GM21367 (cell line): ENCODE results near the gene BTRC.

ENCODE experiments used
- ATAC-seq: cut with Tn5 transposase; IDR thresholded peaks from one replicate; pipeline ENCODE4 v1.9.1; 2021; ENCODE audit not compliant: unreplicated experiment

BTRC gene

GRCh38 chr10:101476383-101476782 lies 122.4 kb downstream of the BTRC start:
- no peak for ATAC-seq

DNA sequence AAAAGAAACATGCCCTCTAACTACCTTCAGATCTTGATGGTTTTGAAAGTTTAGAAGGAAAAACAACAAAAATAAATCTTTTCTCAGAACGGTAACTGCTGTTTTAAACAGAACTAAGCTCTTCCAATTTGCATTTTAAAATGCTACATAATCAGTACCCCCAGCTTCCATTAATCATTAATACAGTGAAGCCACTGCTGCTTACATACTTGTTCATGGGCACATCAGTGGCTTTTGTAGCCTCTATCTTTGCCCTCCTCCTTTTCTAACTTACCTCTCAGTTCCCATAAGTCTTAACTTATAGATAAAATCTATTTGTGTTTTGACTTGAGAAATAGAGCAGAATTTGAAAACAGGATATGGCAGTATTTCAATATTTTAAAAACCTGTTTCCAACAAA lies 125.0 kb downstream of the BTRC start:
- no peak for ATAC-seq

DNA sequence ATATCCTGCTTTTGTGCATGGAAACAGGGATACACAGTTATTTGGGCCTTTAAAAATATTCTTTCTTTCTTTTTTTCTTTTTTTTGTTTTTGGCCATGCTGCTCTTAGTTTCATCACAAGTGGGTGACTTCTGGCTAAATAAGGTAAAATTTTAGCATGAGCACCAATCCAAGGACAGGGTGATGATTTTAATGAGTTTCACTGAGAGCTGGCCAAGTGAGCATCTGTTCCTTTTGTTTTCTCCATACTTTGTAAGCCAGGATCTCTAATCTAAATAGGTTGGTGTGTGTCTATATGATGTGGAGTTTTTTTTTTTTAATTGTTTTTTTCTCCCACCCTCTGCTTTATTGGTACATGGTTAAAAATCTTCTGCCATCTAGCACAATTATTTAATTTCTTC lies 127.3 kb downstream of the BTRC start:
- no peak for ATAC-seq

GRCh38 chr10:101482568-101482967 lies 128.6 kb downstream of the BTRC start:
- no peak for ATAC-seq

- ATAC-seq, result no peak
Measured at GRCh38 chr10:101484175-101484745, 130.3 kb downstream of the BTRC start.

GRCh38 chr10:101485207-101485606 lies 131.2 kb downstream of the BTRC start:
- no peak for ATAC-seq

GRCh38 chr10:101485681-101486554 lies 132.0 kb downstream of the BTRC start:
- ATAC-seq, result no peak

DNA sequence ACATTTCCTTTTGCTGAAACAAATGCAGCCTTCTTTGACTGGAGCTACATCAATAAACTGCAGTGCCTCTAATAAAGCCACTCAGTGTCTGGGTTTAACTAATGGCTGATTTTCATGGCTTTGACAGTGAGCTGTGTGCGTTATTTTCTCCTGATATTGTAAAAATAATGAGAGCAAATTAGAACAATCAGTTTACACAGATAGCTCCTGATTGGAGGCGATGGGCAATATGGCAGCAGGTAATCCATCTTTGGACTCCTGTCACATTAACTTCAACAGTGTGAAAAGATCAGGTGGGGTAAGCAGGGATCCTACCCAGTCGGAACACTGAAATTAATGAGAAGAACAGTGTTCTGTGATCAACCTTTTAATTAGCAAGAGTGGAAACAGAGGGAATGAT lies 133.4 kb downstream of the BTRC start:
- ATAC-seq, result no peak

DNA sequence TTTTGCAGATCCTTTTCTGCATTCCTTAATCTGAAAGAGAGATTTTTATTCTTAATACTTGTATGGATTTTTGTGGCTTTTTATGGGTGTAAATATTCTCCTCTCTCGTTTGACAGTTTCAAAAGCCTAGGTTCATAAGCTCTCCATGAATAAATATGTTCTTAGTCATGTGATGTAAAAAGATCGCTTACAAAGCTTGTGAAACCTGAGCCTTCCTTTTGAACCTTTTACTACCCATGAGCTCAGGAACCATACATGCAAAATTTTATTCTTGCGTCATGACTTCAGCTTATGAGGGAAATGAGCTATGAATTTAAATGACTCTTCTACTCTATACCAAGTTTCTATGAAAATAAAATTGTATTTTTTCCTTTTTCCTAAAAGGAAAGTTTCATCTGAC lies 135.4 kb downstream of the BTRC start:
- no peak for ATAC-seq

- ATAC-seq, result no peak
Measured at GRCh38 chr10:101490026-101490425, 136.1 kb downstream of the BTRC start.

- no peak for ATAC-seq
Measured at GRCh38 chr10:101492205-101492604, 138.2 kb downstream of the BTRC start.

DNA sequence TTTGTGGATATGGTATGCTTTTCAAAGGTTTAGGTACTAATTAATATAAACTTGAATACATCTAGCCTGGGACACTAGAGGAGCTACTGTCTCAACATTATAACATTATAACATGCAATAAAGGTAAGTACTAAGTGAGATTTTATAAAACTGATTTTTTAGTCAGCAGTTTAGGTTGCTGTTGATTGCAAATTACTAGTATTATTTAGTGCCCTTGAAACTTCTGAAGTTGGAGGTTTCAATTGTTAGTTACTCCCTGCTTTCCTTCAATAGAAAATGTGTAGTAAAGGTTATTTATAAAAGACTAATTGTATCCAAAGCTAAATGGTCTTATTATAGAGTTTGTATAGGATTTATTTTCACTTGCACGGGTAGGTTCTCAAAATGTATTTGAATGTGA lies 138.8 kb downstream of the BTRC start:
- no peak for ATAC-seq

GRCh38 chr10:101493249-101493648 lies 139.3 kb downstream of the BTRC start:
- ATAC-seq, result no peak

DNA sequence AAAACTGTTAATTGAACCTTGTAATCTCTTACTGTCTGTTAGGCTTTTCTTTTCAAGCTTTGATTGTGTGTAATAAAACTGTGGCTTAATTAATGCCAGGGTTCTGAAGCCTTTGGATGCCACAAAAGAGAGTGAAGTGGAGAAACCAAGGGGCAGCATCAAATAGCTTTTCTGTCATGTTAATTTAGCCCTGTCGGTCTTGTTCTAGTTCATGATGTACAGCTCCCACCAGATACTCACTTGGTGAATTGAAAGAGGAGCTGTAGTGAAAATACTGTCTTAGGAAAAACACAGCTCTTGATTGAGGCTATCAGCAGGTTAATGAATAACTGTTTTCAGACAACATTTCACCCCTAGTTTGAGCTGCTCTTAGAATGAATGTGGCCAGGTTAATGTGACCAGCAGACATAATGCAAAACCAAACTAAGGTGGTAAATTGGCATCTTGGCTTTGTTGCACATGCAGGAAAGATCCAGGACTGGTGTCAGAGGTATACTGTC lies 139.9 kb downstream of the BTRC start:
- no peak for ATAC-seq

DNA sequence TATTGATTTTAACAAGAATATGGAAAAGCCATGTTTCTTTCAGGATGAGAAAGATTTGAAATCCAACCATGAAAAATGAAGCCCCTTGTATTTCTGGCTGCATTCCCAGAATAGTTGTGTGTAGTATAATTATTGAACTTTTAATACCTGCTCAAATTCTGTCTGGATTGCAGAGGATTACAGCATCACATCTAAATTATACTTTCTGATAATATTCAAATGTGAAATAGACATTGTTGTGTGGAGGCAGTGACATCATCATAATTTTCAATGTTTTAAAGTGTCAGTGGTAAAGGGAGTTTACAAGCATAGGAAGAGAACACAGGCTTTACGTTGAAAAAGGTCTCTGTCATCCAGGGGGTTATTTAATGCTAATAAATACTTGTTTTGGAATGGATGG lies 140.7 kb downstream of the BTRC start:
- ATAC-seq, result no peak

GRCh38 chr10:101495324-101495925 lies 141.5 kb downstream of the BTRC start:
- ATAC-seq, result no peak

- no peak for ATAC-seq
Measured at GRCh38 chr10:101504438-101504837, 150.5 kb downstream of the BTRC start.

DNA sequence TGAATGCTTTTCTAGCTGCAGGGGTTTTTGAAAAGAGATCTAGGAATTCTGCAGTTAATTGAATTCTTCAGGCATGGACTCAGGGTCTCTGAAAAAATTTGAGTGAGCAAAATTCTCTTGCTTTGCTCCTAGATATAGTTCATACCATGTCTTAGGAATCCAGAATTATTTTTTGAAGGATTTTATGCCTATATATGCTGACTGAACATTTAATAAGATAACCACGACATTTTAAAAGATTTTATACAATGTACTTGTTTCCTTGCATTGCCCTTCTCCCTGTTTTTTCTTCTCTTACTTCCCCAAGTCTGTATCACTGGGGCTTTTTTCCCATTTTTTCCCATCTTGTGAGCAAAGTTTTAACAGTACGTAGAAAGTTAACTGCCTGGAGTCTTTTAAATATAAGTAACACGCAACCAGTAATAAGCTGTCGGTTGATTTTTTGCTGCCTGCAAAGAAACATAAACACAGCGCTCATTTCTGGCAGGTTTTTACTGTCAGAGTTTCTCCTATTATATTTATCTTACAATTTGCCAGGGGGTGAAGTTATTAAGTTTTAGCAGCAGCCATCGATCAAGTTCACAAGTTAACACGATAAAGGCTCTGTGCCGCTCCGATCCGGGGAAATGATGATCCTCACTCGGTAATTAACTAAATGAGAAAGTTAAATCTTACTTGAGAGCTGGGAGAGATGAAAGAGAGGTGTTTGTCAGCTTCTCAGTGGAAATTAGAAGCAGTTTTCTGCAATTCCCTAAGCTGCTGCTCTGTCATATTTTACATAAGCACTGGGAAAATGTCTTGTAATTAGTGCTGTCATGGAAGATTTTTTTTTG lies 153.1 kb downstream of the BTRC start:
- no peak for ATAC-seq

DNA sequence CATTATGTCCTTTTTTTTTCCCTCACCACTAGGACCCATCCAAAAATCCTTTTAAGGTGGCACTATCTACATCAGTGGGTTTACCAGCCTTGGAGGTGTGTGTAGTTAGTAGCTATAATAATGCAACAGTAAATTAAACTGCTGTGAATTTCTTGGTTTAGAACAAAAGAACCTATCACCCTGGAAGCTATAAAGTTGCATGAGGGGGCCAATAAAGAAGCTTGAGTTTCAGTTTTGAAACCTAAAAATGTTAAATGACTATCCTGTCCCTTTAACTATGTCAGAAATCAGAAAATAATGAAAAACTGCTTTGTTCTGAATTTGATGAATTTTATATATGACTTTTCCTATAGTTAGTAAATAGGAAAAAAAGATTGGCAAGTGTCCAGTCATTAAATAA lies 153.9 kb downstream of the BTRC start:
- no peak for ATAC-seq

DNA sequence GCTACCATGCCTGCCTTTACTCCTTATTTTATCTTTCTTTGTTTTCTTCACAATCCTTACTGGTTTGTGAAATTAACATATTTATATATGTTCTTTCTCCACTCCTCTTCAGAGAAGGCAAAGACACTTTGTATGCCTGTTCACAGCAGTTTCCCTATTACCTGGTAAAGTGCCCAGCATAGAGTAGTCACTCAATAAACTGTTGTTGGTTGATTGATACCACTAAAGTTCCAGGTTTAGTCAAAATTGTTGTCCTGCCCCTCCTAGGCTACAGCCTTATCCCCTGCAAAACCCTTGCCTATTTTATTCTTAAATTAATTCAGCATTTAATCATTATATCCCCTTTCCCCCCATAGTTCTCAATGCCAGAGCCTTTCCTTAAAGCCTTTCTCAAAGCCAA lies 158.0 kb downstream of the BTRC start:
- no peak for ATAC-seq

DNA sequence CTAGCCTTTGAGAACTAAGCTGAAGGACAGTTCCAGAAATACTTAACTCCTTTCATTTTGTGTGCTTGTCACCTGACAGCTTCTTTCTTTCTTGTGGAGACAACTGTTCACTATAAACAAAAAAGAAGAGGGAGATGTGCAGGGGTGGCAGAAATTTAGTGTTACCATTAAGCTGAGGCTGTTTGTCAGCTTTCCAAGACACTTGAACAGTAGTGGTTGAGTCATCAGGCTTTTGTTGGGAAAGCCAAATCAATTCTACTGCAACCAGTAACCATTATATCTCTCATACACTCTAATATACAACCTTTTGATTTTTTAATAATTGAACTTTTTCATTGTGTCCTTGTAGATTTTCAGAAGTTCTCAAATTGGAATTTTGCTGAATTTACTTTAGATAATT lies 158.8 kb downstream of the BTRC start:
- no peak for ATAC-seq
